Hepatocyte (in vitro differentiated cells): Measurements from ENCODE around the gene CHRD. TPM values are rescaled to one million over a fixed set of nuclear protein-coding genes. Genes with fewer than 3 reads are reported as not detected.

Experiments
- DNase-seq: peaks from one replicate; pipeline ENCODE4 v3.0.0-alpha.2; 2016; ENCODE audit warnings: low spot score
- H2AFZ ChIP-seq: fragments of 200-600 bp; sonication (generic); 2 replicates; pipeline ENCODE4 v1.6.0; 2016; ENCODE audit warnings: antibody characterized with exemption, mild to moderate bottlenecking
- H3K27ac ChIP-seq: fragments of 200-600 bp; sonication (generic); 2 replicates; pipeline ENCODE4 v1.5.1; 2016; ENCODE audit warnings: mild to moderate bottlenecking
- H3K27me3 ChIP-seq: fragments of 200-600 bp; sonication (generic); 2 replicates; pipeline ENCODE4 v1.6.1; 2016
- H3K36me3 ChIP-seq: fragments of 200-600 bp; sonication (generic); replicated peaks from 2 replicates; pipeline ENCODE4 v1.5.1; 2016; ENCODE audit warnings: low read depth; ENCODE audit not compliant: insufficient read depth
- H3K4me1 ChIP-seq: fragments of 200-600 bp; sonication (generic); 2 replicates; pipeline ENCODE4 v1.5.1; 2016; ENCODE audit warnings: mild to moderate bottlenecking, moderate library complexity; ENCODE audit not compliant: insufficient read depth
- H3K4me2 ChIP-seq: fragments of 200-600 bp; sonication (generic); 2 replicates; pipeline ENCODE4 v1.6.0; 2016
- H3K4me3 ChIP-seq: fragments of 200-600 bp; sonication (generic); 2 replicates; pipeline ENCODE4 v1.5.1; 2016; ENCODE audit warnings: mild to moderate bottlenecking
- H3K79me2 ChIP-seq: fragments of 200-600 bp; sonication (generic); 2 replicates; pipeline ENCODE4 v1.6.0; 2017; ENCODE audit warnings: mild to moderate bottlenecking
- H3K9me2 ChIP-seq: fragments of 200-600 bp; sonication (generic); replicated peaks from 2 replicates; pipeline ENCODE4 v1.6.0; 2017; ENCODE audit warnings: mild to moderate bottlenecking; ENCODE audit not compliant: insufficient read depth
- H3K9me3 ChIP-seq: fragments of 200-600 bp; sonication (generic); 2 replicates; pipeline ENCODE4 v1.5.1; 2016; ENCODE audit warnings: low read depth, mild to moderate bottlenecking
- H4K20me1 ChIP-seq: fragments of 200-600 bp; sonication (generic); 2 replicates; pipeline ENCODE4 v1.6.0; 2016; ENCODE audit warnings: mild to moderate bottlenecking; ENCODE audit not compliant: insufficient read depth, poor library complexity, severe bottlenecking
- CTCF ChIP-seq: fragments of 200-600 bp; sonication (generic); IDR thresholded peaks from 2 replicates; pipeline ENCODE4 v1.5.1; 2016; ENCODE audit warnings: antibody characterized with exemption, mild to moderate bottlenecking; ENCODE audit not compliant: poor library complexity
- EZH2 ChIP-seq: fragments of 200-600 bp; sonication (generic); IDR thresholded peaks from 2 replicates; pipeline ENCODE4 v1.6.1; 2016; ENCODE audit warnings: antibody characterized with exemption, mild to moderate bottlenecking, borderline replicate concordance
- EZH2phosphoT487 ChIP-seq: fragments of 200-600 bp; sonication (generic); IDR thresholded peaks from one replicate; pipeline ENCODE4 v1.6.1; 2018; ENCODE audit warnings: antibody characterized with exemption, mild to moderate bottlenecking, low read depth, moderate library complexity; ENCODE audit not compliant: unreplicated experiment, severe bottlenecking
- WGBS: methylation state at CpG from one replicate; pipeline ENCODE4 v1.1.6; 2016; ENCODE audit warnings: low lambda C conversion rate; ENCODE audit errors: missing lambda C conversion rate; 5-methylcytosine and 5-hydroxymethylcytosine counted together
- polyA plus RNA-seq: library from polyadenylated mRNA; unstranded; fragments of >200 nt; fragmentation: Nextera tagmentation; extraction: Ambion mirVana; gene quantifications from 2 replicates; pipeline ENCODE4 v1.2.1, GENCODE V29; 2016
- total RNA-seq: library from RNA; depleted of rRNA; stranded (reverse); fragments of >200 nt; gene quantifications from 2 replicates; pipeline ENCODE4 v1.2.3, GENCODE V29; 2014

Gene CHRD
- total and polyA plus RNA-seq, 2 experiments from 2014 or later, result 13.6 to 16.1 TPM

GRCh38 chr3:184362668-184363546 is 16.9 kb upstream of the CHRD start:
- Histone ChIP-seq H3K4me1 (peaks cover 26% of the 10 kb centered on the region), H3K4me3 (peak overlapping the region; percentile 93), H3K4me2 (peak overlapping the region; percentile 98), H3K9me2 (no peaks in the 10 kb centered on the region), H4K20me1 (no peaks in the 10 kb centered on the region), H3K36me3 (no peaks in the 10 kb centered on the region), H3K27me3 (no peaks in the 10 kb centered on the region), H3K27ac (peak overlapping the region; percentile 98), H3K79me2 (peaks cover 43% of the 10 kb centered on the region), H3K9me3 (no peaks in the 10 kb centered on the region), H2AFZ (peak overlapping the region; percentile 42)
- peak; percentile 99 for DNase-seq
- TF ChIP-seq EZH2phosphoT487, result no peak
- TF ChIP-seq EZH2, result no peak
- TF ChIP-seq CTCF, result peak; percentile 66
- WGBS, result under 1% methylated on average over 35 of the region's 68 CpGs

DNA sequence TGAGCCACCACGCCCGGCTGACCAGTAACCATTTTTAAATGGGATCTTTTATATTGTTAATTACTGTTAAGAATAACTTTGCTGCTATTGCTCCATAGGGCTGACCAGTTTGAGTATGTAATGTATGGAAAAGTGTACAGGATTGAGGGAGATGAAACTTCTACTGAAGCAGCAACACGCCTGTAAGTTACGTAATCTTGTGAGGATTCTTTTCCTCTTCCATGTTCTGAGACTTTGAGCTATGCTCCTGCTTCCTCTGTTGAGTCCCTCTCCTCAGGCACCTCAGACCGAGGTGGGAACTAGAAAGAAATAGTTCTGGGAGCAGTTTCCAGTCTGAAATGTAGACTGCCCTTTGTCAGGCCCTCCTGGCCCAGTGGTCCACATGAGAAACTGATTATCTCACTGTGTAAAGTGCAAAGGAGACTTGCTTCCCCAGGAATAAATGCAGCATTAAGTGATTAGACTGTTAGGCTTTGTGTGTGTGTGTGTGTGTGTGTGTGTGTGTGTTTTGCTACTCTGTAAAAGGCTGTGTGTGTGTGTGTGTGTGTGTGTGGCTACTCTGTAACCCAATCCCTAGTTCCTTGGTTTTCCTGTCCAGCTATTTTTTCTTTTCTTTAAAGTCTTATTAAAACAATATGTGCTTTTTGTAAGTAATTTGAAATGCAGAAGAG is 13.1 kb upstream of the CHRD start:
- Histone ChIP-seq H3K4me1 (peaks cover 15% of the 10 kb centered on the region), H3K9me2 (no peaks in the 10 kb centered on the region), H3K4me2 (peak overlapping the region; percentile 43), H3K27me3 (no peaks in the 10 kb centered on the region), H3K4me3 (no peak overlapping the region), H3K9me3 (no peaks in the 10 kb centered on the region), H3K27ac (peak overlapping the region; percentile 86), H4K20me1 (no peaks in the 10 kb centered on the region), H3K36me3 (peaks cover 4% of the 10 kb centered on the region), H3K79me2 (peaks cover 20% of the 10 kb centered on the region), H2AFZ (no peak overlapping the region)
- TF ChIP-seq EZH2phosphoT487 (no peak), CTCF (no peak), EZH2 (no peak)
- WGBS, result 64% methylated on average over 5 of the region's 5 CpGs
- peak; percentile 65 for DNase-seq

GRCh38 chr3:184368116-184368515 is 11.7 kb upstream of the CHRD start:
- Histone ChIP-seq H3K4me3 (no peak overlapping the region), H4K20me1 (no peaks in the 10 kb centered on the region), H3K79me2 (peaks cover 20% of the 10 kb centered on the region), H3K4me2 (no peak overlapping the region), H2AFZ (no peak overlapping the region), H3K27me3 (no peaks in the 10 kb centered on the region), H3K4me1 (peaks cover 19% of the 10 kb centered on the region), H3K9me3 (no peaks in the 10 kb centered on the region), H3K27ac (peak overlapping the region; percentile 6), H3K9me2 (no peaks in the 10 kb centered on the region), H3K36me3 (peaks cover 4% of the 10 kb centered on the region)
- WGBS, result 94% methylated on average over 9 of the region's 9 CpGs
- TF ChIP-seq EZH2phosphoT487 (no peak), CTCF (no peak), EZH2 (no peak)
- no peak for DNase-seq
